ENCODE results near the gene RMI2.

The RMI2 gene

DNA sequence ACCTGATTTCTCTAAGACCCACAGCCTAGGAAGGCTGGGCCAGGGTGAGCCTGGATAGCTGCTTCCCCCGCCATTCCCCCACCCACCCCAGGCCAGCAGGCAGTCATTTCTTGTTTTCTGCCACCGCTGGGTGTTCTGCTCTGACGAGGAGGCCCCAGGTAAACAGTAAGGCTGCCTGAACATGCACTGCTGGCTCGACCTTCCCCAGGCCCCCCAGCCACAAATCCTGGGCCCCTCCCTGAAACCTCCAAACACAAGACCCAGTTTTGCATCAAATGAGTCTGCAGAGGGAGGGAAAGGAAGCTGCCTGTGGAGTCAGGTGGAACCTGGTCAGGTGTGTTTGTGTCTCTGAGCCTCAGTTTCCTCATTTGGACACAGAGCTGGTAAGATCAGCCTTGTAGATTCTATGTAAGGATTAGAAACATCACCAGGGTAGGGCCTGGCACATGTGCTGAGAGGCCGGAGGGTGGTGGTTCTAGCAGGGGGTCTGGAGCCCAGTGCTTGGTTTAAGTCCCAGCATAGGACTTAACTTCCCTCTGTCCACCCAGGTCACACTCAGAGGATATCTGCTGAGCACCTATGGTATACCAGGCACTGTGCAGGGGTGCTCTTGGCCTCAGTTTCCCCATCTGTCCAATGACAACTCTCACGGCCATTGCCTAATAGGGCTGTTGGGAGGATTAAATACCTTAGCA, 45.2 kb upstream of the RMI2 start:
- no peak for DNase-seq (ENCODE audit: extremely low read depth, low read depth)
- TF ChIP-seq, protein P1, sequence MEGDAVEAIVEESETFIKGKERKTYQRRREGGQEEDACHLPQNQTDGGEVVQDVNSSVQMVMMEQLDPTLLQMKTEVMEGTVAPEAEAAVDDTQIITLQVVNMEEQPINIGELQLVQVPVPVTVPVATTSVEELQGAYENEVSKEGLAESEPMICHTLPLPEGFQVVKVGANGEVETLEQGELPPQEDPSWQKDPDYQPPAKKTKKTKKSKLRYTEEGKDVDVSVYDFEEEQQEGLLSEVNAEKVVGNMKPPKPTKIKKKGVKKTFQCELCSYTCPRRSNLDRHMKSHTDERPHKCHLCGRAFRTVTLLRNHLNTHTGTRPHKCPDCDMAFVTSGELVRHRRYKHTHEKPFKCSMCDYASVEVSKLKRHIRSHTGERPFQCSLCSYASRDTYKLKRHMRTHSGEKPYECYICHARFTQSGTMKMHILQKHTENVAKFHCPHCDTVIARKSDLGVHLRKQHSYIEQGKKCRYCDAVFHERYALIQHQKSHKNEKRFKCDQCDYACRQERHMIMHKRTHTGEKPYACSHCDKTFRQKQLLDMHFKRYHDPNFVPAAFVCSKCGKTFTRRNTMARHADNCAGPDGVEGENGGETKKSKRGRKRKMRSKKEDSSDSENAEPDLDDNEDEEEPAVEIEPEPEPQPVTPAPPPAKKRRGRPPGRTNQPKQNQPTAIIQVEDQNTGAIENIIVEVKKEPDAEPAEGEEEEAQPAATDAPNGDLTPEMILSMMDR (IDR thresholded peaks at IDR 0.05; ENCODE audit: low read depth, low read length, missing control alignments): no peak
- no peak overlapping the region for H3K4me3 ChIP-seq (replicated peaks; ENCODE audit: low read depth, low read length)

DNA sequence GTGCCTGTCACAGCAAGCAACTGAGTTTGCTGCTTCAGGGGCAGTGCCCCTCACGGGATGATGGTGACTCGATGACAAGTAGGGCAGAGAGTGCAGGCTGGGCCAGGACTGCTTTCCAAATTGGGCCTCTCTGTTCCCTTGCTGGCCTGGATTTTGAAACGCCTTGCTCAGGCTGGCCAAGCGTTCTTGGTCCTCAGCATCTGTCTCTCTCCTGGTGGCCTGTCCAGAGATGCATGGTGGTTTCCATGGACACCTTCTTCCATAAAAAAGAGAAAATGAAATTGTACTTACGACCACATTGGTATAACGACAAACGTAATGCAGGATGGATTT, 44.7 kb upstream of the RMI2 start:
- TF ChIP-seq, protein P1 (IDR thresholded peaks at IDR 0.05; ENCODE audit: low read depth, low read length, missing control alignments): no peak
- no peak for DNase-seq (ENCODE audit: extremely low read depth, low read depth)
- no peak overlapping the region for H3K4me3 ChIP-seq (replicated peaks; ENCODE audit: low read depth, low read length)

DNA sequence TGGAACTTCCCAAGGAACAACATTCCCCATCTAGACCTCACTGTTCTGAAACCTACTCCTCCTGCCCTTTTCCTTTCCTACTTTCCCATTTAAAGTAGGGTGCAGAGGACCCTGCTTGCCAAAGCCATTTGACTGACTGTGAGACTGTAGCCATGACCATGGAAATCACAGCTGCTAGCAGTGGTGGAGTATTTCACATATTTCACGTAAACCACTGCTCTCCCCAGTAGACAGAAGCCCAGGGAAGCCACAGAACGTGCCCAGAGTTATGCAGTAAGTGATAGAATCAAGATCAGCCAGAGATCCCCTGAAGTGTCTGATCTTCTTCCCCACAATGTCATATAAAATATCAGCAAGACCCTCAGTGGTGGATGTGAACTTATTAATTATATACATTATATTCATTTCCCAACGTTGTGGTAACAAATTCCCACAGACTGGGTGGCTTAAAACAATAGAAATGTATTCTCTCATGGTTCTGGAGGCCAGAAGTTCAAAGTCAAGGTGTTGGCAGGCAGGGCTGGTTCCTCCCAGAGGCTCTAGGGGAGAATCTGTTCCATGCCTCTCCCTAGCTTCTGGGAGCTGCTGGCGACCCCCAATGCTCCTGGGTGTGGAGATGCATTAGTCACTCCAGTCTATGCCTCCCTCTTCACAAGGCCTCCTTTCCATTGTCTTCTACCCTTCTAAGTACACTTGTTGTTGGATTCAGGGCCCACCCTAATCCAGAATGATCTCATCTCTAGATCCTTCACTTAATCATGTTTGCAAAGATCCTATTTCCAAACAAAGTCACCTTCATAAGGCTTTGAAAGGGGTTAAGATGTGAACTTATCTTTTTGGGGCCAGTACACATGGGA, 43.4 kb upstream of the RMI2 start:
- DNase-seq (ENCODE audit: extremely low read depth, low read depth): no peak
- H3K4me3 ChIP-seq (replicated peaks; ENCODE audit: low read depth, low read length): no peak overlapping the region
- TF ChIP-seq, protein P1 (IDR thresholded peaks at IDR 0.05; ENCODE audit: low read depth, low read length, missing control alignments): no peak

DNA sequence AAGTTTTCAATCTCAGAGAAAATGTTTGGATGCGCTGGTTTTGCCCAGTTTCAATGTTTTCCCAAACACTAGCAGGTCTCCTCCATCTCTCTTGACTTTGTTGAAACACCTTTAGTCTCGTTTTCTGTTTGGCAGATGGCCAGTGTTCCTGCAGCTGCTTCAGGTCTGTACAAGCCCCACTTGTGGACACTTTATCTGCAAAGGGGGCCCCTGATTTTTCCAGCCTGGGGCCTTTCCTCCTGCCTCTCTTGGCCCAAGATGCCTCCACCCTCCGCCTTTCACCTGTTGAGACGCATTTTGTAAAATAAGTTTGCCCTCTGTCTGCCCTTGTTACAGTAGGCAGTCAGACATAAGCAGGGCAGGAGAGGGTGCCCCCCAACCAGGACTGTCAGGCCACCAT, 42.3 kb upstream of the RMI2 start:
- TF ChIP-seq, protein P1 (IDR thresholded peaks at IDR 0.05; ENCODE audit: low read depth, low read length, missing control alignments): no peak
- no peak overlapping the region for H3K4me3 ChIP-seq (replicated peaks; ENCODE audit: low read depth, low read length)
- DNase-seq (ENCODE audit: extremely low read depth, low read depth): no peak

DNA sequence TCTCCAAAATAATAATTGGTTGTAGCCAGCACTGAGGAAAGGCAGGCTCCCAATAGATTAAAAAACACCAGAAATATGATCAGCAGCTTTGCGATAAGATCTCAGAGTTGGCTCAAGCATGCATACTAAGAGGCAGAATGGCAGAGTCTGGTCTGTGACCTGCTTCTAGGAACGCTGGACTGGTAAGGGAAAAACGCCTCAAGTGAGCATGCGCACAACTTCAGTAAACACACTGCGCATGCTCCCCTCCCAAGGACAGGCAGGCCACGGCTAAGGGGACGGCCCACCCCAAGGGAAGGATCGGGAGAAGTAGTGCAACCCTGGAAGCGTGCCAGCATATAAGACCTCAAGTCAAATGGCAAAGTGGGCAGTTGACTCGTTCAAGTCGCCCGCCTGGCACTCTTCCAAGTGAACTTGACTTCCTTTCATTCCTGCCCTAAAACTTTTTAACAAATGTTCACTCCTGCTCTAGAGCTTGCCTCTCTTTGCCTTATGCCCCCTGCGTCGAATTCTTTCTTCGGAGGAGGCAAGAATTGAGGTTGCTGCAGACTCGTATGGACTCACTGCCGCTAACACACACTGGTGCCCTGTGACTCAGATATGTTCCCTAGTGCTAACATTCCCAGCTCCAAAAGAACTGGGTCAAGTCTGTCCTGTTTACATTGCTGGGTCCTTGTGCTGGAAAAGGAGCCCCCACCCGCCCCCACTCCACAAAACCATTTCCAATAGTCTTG, 41.7 kb upstream of the RMI2 start:
- TF ChIP-seq, protein P1 (IDR thresholded peaks at IDR 0.05; ENCODE audit: low read depth, low read length, missing control alignments): no peak
- no peak for DNase-seq (ENCODE audit: extremely low read depth, low read depth)
- H3K4me3 ChIP-seq (replicated peaks; ENCODE audit: low read depth, low read length): no peak overlapping the region

DNA sequence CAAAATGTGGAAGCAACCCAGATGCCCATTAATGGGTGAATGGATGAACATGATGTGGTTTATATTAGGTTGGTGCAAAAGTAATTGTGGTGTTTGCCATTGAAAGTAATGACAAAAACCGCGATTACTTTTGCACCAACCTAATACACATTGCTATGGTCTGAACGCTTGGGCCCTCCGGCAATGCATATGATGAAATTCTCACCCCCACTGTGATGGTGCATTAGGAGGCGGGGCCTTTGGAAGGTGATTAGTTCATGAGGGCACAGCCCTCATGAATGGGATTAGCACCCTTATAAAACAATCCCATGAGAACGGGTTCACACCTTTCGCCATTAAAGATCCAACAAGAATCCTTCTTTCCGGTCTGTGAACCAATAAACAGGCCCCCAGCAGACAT, 38.9 kb upstream of the RMI2 start:
- DNase-seq (ENCODE audit: extremely low read depth, low read depth): no peak
- TF ChIP-seq, protein P1 (IDR thresholded peaks at IDR 0.05; ENCODE audit: low read depth, low read length, missing control alignments): no peak
- no peak overlapping the region for H3K4me3 ChIP-seq (replicated peaks; ENCODE audit: low read depth, low read length)
